Esophagus (tissue), 2 donors: Measurements from ENCODE around the gene SKI. TPM values are rescaled to one million over a fixed set of nuclear protein-coding genes. Genes with fewer than 3 reads are reported as not detected.

Experiments
- H3K27ac ChIP-seq, 2 donors: one replicate each; pipeline ENCODE4 v1.5.1; 2013; ENCODE audit warnings: low read depth in 2 of 2, mild to moderate bottlenecking in 2 of 2, inconsistent platforms in 1 of 2, low read length in 1 of 2, moderate library complexity in 1 of 2
- H3K27me3 ChIP-seq, 2 donors: one replicate each; pipeline ENCODE4 v1.6.1; 2013; ENCODE audit warnings: low read length in 2 of 2, control low read depth in 1 of 2, mild to moderate bottlenecking in 1 of 2; ENCODE audit not compliant: insufficient read depth in 2 of 2, control insufficient read depth in 1 of 2
- H3K36me3 ChIP-seq, 2 donors: one replicate each; pipeline ENCODE4 v1.6.1; 2013; ENCODE audit warnings: low read length in 1 of 2; ENCODE audit not compliant: control insufficient read depth in 2 of 2, insufficient read depth in 2 of 2
- H3K4me1 ChIP-seq, 2 donors: one replicate each; pipeline ENCODE4 v1.6.1; 2013; ENCODE audit warnings: low read length in 1 of 2; ENCODE audit not compliant: control insufficient read depth in 2 of 2, insufficient read depth in 2 of 2
- H3K4me3 ChIP-seq, 2 donors: one replicate each; pipeline ENCODE4 v1.5.1; 2013; ENCODE audit warnings: low read length in 2 of 2, mild to moderate bottlenecking in 2 of 2, low read depth in 1 of 2, moderate library complexity in 1 of 2
- H3K9me3 ChIP-seq, 2 donors: one replicate each; pipeline ENCODE4 v1.6.1; 2013; ENCODE audit warnings: mild to moderate bottlenecking in 2 of 2, low read depth in 1 of 2, low read length in 1 of 2, moderate library complexity in 1 of 2; ENCODE audit not compliant: control insufficient read depth in 2 of 2, insufficient read depth in 1 of 2
- WGBS, 2 donors: extraction: QIAGEN DNeasy Blood & Tissue Kit; methylation state at CpG; one replicate each; pipeline ENCODE4 v1.1.7; 2013; 5-methylcytosine and 5-hydroxymethylcytosine counted together
- polyA plus RNA-seq, 2 donors: library from polyadenylated mRNA; stranded (reverse); fragments of 200-250 nt; gene quantifications; one replicate each; pipeline ENCODE4 v1.2.3, GENCODE V29; 2013
- donor health status: healthy with polysubstance abuse.
- donor health status: Bipolar disorder and iron deficiency.

Gene SKI
- polyA plus RNA-seq, 2 donors, result 11.5 to 12.8 TPM

DNA sequence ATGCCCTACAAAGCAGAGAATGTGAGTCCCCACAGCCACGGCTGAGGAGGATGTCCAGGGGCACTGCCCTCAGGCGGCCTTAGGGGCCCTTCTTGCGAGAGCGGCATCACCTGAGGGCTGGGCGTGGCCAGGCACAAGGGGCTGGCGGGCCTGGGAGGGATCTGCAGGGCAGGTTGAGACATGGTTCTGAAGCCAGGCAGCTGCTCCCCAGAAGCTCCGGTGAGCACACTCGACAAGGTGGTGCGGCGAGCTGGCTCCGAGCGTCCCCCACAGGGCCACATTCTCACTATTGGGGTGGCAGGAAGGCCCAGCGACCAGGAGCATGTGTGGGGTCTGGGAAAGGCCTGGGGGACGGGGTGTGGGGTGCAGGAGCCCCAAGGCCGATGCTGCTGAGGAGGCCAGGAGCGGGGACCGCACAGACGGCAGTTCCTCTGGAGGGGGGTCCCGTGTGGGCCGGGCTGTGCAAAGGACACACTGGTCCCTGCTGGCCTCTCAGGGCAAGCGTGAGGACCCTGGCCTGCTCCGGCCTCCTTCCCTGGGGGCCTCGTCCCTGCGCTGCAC, 116.1 kb downstream of the SKI start:
- Histone ChIP-seq H3K27me3 (no peaks in the 10 kb centered on the region), H3K36me3 (no peaks in the 10 kb centered on the region), H3K9me3 (no peaks in the 10 kb centered on the region), H3K4me1 (peaks cover 3 to 5% of the 10 kb centered on the region in 2 donors), H3K4me3 (no peak overlapping the region), H3K27ac (no peak overlapping the region)
- WGBS, 2 donors, result 58 to 80% methylated on average over 24 of the region's 24 CpGs

DNA sequence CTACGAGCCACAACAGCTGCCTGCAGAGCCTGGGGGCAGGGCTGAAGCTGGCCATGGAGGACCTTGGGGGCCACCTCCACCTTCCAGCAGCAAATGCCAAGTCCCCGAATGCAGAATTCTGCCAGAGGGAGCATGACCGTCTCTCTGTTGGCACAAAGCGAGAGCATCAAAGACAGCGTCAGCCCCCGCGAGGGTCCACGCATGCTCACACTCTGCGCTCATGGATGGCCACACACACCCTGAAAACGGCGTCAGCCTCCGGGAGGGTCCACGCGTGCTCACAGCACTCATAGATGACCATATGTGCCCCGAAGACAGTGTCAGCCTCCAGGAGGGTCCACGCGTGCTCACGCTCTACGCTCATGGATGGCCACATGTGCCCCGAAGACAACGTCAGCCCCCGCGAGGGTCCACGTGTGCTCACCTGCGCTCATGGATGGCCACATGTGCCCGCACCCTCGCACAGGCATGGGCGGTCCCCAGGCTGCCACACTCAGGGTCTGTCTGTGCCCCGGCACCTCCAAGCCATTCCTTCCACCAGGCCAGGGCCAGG, 116.7 kb downstream of the SKI start:
- Histone ChIP-seq H3K27ac (no peak overlapping the region), H3K36me3 (no peaks in the 10 kb centered on the region), H3K4me1 (peaks cover 3 to 5% of the 10 kb centered on the region in 2 donors), H3K27me3 (no peaks in the 10 kb centered on the region), H3K4me3 (no peak overlapping the region), H3K9me3 (no peaks in the 10 kb centered on the region)
- 83 to 89% methylated on average over 28 to 29 of the region's 29 CpGs for WGBS, 2 donors

DNA sequence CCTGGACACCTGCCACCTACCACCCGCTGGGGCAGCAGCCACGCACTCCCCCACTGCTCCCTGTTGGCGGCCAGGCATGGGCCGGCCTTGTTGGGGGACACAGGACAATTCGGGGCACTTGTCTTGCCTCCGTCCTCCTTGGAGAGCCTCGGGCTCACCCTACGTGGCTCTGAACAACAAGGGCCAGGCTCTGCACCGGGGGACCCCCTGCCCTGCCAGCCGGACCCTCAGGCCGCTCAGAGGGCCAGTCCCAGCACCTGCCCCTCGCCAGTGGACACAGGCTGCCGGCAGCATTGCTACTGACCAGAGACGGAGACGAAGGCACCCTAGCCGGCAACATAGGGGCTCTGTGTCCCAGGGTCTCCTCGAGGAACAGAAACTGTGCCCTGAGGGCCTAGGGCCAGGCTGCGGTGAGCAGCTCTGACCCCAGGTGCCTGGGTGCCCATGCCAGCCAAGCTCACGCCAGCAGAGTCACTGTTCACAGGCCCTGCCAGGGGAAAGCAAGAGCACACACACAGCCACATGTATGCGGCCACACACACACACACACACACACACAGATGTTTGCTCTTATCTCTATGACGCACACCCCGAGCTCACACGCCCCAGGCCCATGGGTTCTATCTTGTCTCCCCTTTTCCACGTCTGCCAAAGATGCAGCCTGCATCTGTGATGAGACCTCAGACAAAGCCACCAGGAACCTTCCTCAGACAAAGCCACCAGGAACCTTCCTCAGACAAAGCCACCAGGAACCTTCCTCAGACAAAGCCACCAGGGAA, 117.4 kb downstream of the SKI start:
- WGBS, 2 donors, result 82 to 87% methylated on average over 24 of the region's 24 CpGs
- H3K4me3 ChIP-seq, result no peak overlapping the region
- H3K27me3 ChIP-seq, result no peaks in the 10 kb centered on the region
- H3K9me3 ChIP-seq, result no peaks in the 10 kb centered on the region
- H3K36me3 ChIP-seq, result no peaks in the 10 kb centered on the region
- H3K4me1 ChIP-seq, result peaks cover 3 to 5% of the 10 kb centered on the region in 2 donors
- H3K27ac ChIP-seq, result no peak overlapping the region

DNA sequence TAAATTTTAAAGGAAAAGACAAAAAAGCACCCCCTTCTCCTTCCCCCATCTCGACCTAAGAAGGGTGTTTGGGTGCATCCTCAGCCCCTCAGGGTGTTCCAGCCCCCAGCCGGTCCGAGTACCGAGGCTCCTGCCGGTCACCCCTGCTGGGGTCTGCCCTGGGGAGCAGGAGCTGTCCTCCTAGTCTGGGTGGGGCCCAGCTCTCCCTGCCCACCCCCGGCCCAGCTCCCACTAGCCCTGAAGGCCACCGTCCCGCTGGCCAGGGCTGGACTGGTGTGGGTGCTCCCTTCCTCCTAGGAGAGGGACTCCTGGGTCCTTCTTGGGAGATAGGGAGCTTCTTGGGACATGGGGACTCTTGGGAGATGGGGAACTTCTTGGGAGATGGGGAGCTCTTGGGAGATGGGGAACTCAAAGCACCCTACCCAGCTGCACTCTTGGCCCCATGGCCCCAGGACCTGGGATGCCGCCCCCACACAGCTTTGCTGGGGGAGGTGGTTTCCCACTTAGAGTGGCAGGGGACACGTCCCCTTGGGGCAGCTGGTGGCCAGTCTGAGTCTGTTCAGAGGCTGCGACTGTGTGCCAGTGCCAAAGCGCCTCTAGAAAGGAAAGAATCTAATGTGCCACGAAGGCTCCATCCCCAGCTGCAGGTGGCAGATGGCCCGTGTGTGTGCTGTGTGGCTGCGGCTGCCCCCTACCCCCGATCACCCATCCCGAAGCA, 118.7 kb downstream of the SKI start:
- H3K27ac ChIP-seq, result no peak overlapping the region
- peaks cover 3 to 5% of the 10 kb centered on the region in 2 donors for H3K4me1 ChIP-seq
- 83 to 90% methylated on average over 17 of the region's 17 CpGs for WGBS, 2 donors
- no peaks in the 10 kb centered on the region for H3K9me3 ChIP-seq
- H3K4me3 ChIP-seq, result no peak overlapping the region
- H3K36me3 ChIP-seq, result no peaks in the 10 kb centered on the region
- H3K27me3 ChIP-seq, result no peaks in the 10 kb centered on the region

DNA sequence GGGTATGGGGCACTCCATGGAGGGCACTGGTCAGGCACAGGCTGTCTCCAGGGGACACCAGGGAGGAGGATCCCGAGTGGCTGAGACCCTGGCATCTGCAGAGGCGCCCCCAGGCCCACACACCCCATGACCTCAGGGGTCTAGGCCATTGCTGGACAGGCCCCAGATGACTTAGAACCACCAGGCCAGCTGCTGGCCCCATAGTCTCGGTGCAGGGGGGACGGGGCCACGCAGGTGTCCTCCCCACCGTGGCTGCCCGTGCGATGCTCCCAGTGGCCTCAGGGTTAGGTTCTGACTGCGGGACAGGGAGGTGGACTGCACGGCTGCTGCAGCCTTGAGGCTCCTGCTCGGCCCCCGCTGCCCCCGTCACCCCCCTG, 119.3 kb downstream of the SKI start:
- Histone ChIP-seq H3K4me3 (no peak overlapping the region), H3K27me3 (no peaks in the 10 kb centered on the region), H3K27ac (no peak overlapping the region), H3K36me3 (no peaks in the 10 kb centered on the region), H3K4me1 (peaks cover 3 to 8% of the 10 kb centered on the region in 2 donors), H3K9me3 (no peaks in the 10 kb centered on the region)
- WGBS, 2 donors, result 94% methylated on average over 7 to 13 of the region's 13 CpGs

DNA sequence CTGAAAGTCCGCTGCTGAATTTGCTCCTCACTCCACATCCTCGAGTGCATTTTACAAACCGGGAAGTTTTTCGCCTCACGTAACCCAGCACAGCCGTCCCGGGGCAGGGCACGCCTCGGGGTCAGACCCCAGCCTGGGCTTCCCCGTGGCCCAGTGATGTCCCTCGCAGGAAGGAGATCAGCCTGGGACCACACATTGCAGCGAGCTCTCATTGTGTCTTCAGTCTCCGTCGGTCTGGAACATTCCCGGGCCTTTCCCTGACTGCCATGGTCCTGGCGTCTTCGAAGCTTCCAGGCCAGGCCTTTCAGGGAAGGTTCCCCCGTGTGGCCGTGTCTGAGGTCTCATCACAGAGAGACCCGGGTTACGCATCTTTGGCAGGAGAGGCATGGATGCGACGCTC, 119.8 kb downstream of the SKI start:
- Histone ChIP-seq H3K9me3 (no peaks in the 10 kb centered on the region), H3K36me3 (no peaks in the 10 kb centered on the region), H3K4me1 (peaks cover 3 to 13% of the 10 kb centered on the region in 2 donors), H3K27me3 (no peaks in the 10 kb centered on the region), H3K4me3 (no peak overlapping the region), H3K27ac (no peak overlapping the region)
- WGBS, 2 donors, result 82 to 88% methylated on average over 23 of the region's 23 CpGs

DNA sequence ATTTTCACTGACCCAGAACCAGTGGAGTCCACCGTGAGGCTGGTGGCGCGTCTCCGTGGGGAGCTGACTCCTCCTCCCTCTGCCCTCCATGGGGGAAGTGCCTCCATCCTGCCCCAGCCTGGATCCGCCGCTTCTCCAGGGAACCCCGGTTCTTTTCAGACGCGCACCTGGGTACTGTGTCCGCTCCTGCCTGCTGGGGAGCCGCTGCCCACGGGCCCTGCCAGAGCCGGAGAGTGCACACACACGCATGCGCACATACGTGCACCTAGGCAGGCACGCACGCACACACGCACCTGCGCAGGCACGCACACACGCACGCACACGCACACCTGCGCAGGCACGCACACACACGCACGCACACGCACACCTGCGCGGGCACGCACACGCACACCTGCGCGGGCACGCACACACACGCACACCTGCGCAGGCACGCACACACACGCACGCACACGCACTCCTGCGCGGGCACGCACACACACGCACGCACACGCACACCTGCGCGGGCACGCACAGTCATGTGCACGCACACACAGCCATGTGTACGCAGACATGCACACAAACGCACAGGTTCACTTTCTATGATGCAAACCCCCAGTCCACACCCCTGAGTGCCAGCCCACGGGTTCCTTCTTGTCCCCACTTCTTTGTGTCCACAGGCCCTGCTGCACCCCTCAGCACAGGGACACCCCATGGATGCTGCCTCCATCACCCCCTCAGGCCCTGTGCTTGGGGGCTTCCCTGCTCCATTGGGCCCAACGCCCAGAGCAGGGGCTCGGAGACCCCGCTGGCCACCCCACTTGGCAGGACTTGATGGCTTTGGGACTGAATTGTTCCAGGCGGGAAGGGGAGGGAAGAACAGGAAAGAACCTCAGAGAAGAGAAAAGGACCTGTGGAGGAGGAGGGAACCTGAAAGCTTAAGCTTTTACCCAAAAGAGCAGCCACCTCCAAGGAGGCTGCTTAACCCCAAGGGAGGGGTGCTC, 120.5 kb downstream of the SKI start:
- Histone ChIP-seq H3K27me3 (no peaks in the 10 kb centered on the region), H3K36me3 (no peaks in the 10 kb centered on the region), H3K4me1 (peaks cover 3 to 18% of the 10 kb centered on the region in 2 donors), H3K27ac (no peak overlapping the region), H3K9me3 (no peaks in the 10 kb centered on the region), H3K4me3 (no peak overlapping the region)
- WGBS, 2 donors, result 89 to 94% methylated on average over 58 to 59 of the region's 59 CpGs

DNA sequence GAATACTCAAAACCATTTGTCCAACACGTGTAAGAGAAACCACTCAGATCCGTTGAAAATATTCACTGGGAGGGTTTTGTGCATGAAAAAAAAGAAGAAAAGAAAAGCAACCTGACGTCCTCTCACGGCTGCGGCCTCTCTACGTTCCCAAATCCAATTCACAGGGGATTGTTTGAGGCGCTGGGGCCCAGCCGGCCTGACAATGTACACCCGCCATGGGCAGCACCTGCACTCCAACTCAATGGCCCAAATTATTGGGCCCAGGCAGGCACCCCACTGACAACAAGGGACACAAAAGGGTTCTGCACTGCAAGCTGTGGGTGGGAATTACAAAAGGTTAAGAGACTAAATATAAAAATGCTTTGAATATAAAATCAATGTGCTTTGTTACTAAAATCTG, 121.7 kb downstream of the SKI start:
- WGBS, 2 donors, result 84 to 86% methylated on average over 9 of the region's 9 CpGs
- Histone ChIP-seq H3K27me3 (no peaks in the 10 kb centered on the region), H3K27ac (no peak overlapping the region), H3K9me3 (no peaks in the 10 kb centered on the region), H3K36me3 (no peaks in the 10 kb centered on the region), H3K4me1 (peaks cover 3 to 13% of the 10 kb centered on the region in 2 donors), H3K4me3 (no peak overlapping the region)

DNA sequence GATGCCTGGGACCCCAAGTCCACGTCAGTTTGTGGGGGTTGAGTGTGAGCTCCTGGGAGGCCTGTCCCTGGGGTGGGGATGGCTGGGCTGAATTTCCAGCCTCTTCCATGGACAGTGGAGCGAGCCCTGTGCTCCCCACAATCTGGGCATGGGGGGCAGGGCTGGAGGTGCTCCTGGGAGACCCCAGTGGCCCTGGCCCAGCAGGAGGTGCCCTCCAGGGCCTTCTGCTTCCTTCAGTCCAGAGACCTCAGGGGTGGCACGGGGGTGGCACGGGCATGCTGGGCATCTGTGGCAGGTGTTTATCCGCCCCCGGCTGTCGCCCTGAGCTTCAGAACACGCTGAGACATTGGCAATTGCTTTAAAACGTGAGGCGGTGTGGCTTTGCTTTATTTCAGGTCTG, 122.4 kb downstream of the SKI start:
- Histone ChIP-seq H3K9me3 (no peaks in the 10 kb centered on the region), H3K4me1 (peaks cover 3 to 13% of the 10 kb centered on the region in 2 donors), H3K4me3 (no peak overlapping the region), H3K36me3 (no peaks in the 10 kb centered on the region), H3K27ac (no peak overlapping the region), H3K27me3 (no peaks in the 10 kb centered on the region)
- WGBS, 2 donors, result 69 to 73% methylated on average over 10 of the region's 10 CpGs
